H4 (cell line): ENCODE results near the gene RCAN2. TPM values are rescaled to one million over a fixed set of nuclear protein-coding genes. Genes with fewer than 3 reads are reported as not detected.

Source experiments
- total RNA-seq: library from RNA; depleted of rRNA; stranded (reverse); fragments of >200 nt; shearing (Covaris generic); gene quantifications from 2 replicates; pipeline ENCODE4 v1.2.3, GENCODE V29; 2014; rRNA removed

RCAN2 gene
- total RNA-seq, 1 experiment from 2014 or later, result 1.0 TPM

Other genes starting within 250 kb of the RCAN2 start
- 6.6 and 23.3 TPM in 2 replicates for gene CYP39A1, start 161.4 kb upstream of the RCAN2 start, total RNA-seq
- 1.4 TPM in 1 of 2 replicates, not detected in the other for gene SLC25A27, start 161.5 kb upstream of the RCAN2 start, total RNA-seq
- 0.70 TPM in 1 of 2 replicates, not detected in the other for gene TDRD6, start 196.4 kb upstream of the RCAN2 start, total RNA-seq
- gene PLA2G7, start 243.9 kb upstream of the RCAN2 start, total RNA-seq, result not detected in 2 replicates